Adrenal gland (tissue), 12 donors: ENCODE results near the gene STYXL2. TPM values are rescaled to one million over a fixed set of nuclear protein-coding genes. Genes with fewer than 3 reads are reported as not detected.
A peak's percentile ranks its signal among the peaks of the same experiment; 100 is the strongest.

Source experiments
- DNase-seq, 7 donors: peaks; one replicate each; pipeline ENCODE4 v3.0.0-alpha.2; 2019 to 2020
- H3K27ac ChIP-seq, 5 donors: fragments of 200-600 bp; sonication (generic) in 4 of 5; 1 replicate in 3 of 5; 2 replicates in 2 of 5; pipeline versions ENCODE4 v1.5.1 to v1.8.0; 2016 to 2020; ENCODE audit warnings: mild to moderate bottlenecking in 1 of 5
- H3K27me3 ChIP-seq: fragments of 200-600 bp; 2 replicates; pipeline ENCODE4 v1.8.0; 2021
- H3K36me3 ChIP-seq, 2 donors: fragments of 200-600 bp; replicated peaks in 1 of 2; 1 replicate in 1 of 2; 2 replicates in 1 of 2; pipeline versions ENCODE4 v1.5.1 to v1.8.0; 2018 to 2022
- H3K4me1 ChIP-seq, 2 donors: fragments of 200-600 bp; replicated peaks in 1 of 2; 1 replicate in 1 of 2; 2 replicates in 1 of 2; pipeline versions ENCODE4 v1.5.1 to v1.8.0; 2018 to 2021
- H3K4me3 ChIP-seq, 4 donors: fragments of 200-600 bp; sonication (generic) in 3 of 4; one replicate each; pipeline ENCODE4 v1.5.1; 2016 to 2018
- H3K9me3 ChIP-seq, 3 donors: fragments of 200-600 bp; sonication (generic) in 1 of 3; replicated peaks in 1 of 3; 1 replicate in 2 of 3; 2 replicates in 1 of 3; pipeline versions ENCODE4 v1.5.1 to v1.8.0; 2016 to 2021
- CTCF ChIP-seq, 6 experiments: fragments of 450-650 bp in 4 of 6; fragments of 200-600 bp in 2 of 6; sonication (generic) in 1 of 6; IDR thresholded peaks; 1 replicate in 5 of 6; 2 replicates in 1 of 6; pipeline versions ENCODE4 v1.5.1 to v1.8.0; 2016 to 2021; ENCODE audit warnings: antibody characterized with exemption in 6 of 6, mild to moderate bottlenecking in 2 of 6, moderate library complexity in 1 of 6
- POLR2A ChIP-seq, 2 donors: fragments of 450-650 bp; IDR thresholded peaks; one replicate each; pipeline ENCODE4 v1.6.1; 2017; ENCODE audit warnings: antibody characterized with exemption in 2 of 2, mild to moderate bottlenecking in 2 of 2, moderate library complexity in 1 of 2
- WGBS, 4 donors: extraction: QIAGEN DNeasy Blood & Tissue Kit in 2 of 4; methylation state at CpG; one replicate each; pipeline versions ENCODE4 v1.1.5 to v1.1.7; 2013 to 2017; 5-methylcytosine and 5-hydroxymethylcytosine counted together
- intact Hi-C, 2 donors: fragments of 100-400 bp; cut with DNase I; formaldehyde crosslinking; loops; one replicate each; pipeline versions ENCODE4 v1.14.1 to v1.15.0; 2022 to 2023
- polyA plus RNA-seq, 3 donors: library from polyadenylated mRNA; stranded (reverse); fragments of 200-250 nt in 2 of 3; fragments of 350-450 nt in 1 of 3; fragmentation: Illumina TruSeq in 1 of 3; extraction: RNeasy Lipid Tissue Mini Kit (QIAGEN cat#74804) in 1 of 3; gene quantifications; one replicate each; pipeline ENCODE4 v1.2.3, GENCODE V29; 2013 to 2014
- total RNA-seq, 9 donors: library from RNA; depleted of rRNA in 4 of 9; stranded (reverse); fragments of >200 nt in 4 of 9; fragments of 120-200 nt in 1 of 9; fragmentation: NEBNext Ultra II Directional in 1 of 9; extraction: Animal tissue kit (Norgen Biotek cat#: 25700) in 1 of 9; gene quantifications; one replicate each; pipeline versions ENCODE4 v1.1.0 to v1.2.4, GENCODE V29; 2013 to 2023
- donor health status: healthy with polysubstance abuse.
- donor health status: Bipolar disorder and iron deficiency.
- donor health status: DM: yes; HTN: yes; CAD: no.
- donor health status: DM: no; HTN: no; CAD: no.
- donor health status: DM: no; HTN: no; CAD: no.
- donor health status: DM: yes; HTN: yes; CAD: no.

The STYXL2 gene
- total and polyA plus RNA-seq, 12 donors = 0.08 to 1.3 (median 0.55) TPM; not detected in 1

GRCh38 chr1:167132301-167133010, 38.6 kb downstream of the STYXL2 start:
- intact Hi-C loops = no loop called here
- no peaks in the 10 kb centered on the region for H3K9me3 ChIP-seq
- WGBS, 4 donors = 77% methylated on average over 8 of the region's 8 CpGs
- no peaks in the 10 kb centered on the region for H3K27me3 ChIP-seq
- H3K27ac ChIP-seq = no peak overlapping the region
- H3K36me3 ChIP-seq = no peaks in the 10 kb centered on the region
- H3K4me3 ChIP-seq = no peak overlapping the region
- H3K4me1 ChIP-seq = no peaks in the 10 kb centered on the region
- TF ChIP-seq CTCF (IDR thresholded peaks at IDR 0.05) = no peak
- TF ChIP-seq POLR2A (IDR thresholded peaks at IDR 0.05) = no peak
- no peak for DNase-seq

DNA sequence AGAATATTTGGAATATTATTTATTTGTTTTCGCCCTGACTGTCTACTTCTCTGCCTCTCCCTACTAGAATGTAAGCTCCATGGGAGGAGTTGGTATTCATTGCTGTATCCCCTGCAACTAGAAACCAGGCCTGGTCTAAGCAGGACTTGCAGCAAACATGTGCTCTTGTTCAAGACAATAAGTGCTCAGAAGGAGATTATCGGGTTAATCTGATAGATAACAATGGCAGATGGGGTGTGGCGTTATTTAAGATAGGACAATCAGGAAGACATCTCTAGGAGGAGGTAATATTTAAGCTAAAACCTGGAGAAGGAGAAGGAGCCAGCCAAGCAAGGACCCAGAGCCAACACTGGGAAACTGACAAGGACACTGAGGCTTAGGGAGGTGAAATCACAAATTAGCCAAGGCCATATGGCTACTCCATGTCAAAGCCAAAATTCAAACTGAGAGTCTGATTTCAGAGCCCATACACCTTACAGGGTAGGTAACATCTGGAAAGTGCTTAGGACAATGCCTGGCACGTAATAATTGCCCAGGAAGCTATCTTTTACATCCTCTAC, 41.5 kb downstream of the STYXL2 start:
- H3K4me1 ChIP-seq = no peaks in the 10 kb centered on the region
- DNase-seq = no peak
- no peaks in the 10 kb centered on the region for H3K36me3 ChIP-seq
- no peak for TF ChIP-seq POLR2A (IDR thresholded peaks at IDR 0.05)
- no peak for TF ChIP-seq CTCF (IDR thresholded peaks at IDR 0.05)
- intact Hi-C loops = no loop called here
- H3K27me3 ChIP-seq = no peaks in the 10 kb centered on the region
- 48 to 81% (median 60%) methylated on average over 4 of the region's 4 CpGs for WGBS, 4 donors
- no peaks in the 10 kb centered on the region for H3K9me3 ChIP-seq
- no peak overlapping the region for H3K4me3 ChIP-seq
- H3K27ac ChIP-seq = peak overlapping the region in 1 of 5 donors; percentile 38

DNA sequence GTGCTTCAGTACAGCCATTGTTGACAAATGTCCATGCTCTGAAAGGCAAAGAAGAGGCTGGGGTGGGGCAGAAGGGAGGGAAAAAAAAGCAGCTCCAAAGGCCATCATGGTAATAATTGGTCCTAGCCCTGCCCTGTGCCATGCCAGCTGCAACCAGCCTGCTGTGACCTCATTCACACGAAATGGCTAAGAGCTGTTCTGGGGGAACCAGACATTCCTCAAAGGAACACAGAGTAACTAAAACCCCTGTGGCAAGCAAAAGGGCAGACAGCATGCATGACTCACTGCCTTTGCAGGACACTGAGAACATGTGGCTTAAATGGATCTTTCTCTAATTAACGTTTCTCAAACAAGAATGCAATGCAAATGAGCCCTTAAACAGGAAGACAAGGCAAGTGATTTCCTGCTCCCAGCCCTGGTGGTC, 42.3 kb downstream of the STYXL2 start:
- DNase-seq = peak in 3 of 7 donors; percentile 22 to 83 (median 26)
- TF ChIP-seq CTCF (IDR thresholded peaks at IDR 0.05) (no peak), POLR2A (IDR thresholded peaks at IDR 0.05) (no peak)
- no peaks in the 10 kb centered on the region for H3K27me3 ChIP-seq
- H3K27ac ChIP-seq = peak overlapping the region in 1 of 5 donors; percentile 41
- intact Hi-C loops = no loop called here
- no peaks in the 10 kb centered on the region for H3K36me3 ChIP-seq
- H3K4me3 ChIP-seq = no peak overlapping the region
- H3K9me3 ChIP-seq = no peaks in the 10 kb centered on the region
- no peaks in the 10 kb centered on the region for H3K4me1 ChIP-seq
- 20 to 41% (median 25%) methylated on average over 2 of the region's 2 CpGs for WGBS, 4 donors

DNA sequence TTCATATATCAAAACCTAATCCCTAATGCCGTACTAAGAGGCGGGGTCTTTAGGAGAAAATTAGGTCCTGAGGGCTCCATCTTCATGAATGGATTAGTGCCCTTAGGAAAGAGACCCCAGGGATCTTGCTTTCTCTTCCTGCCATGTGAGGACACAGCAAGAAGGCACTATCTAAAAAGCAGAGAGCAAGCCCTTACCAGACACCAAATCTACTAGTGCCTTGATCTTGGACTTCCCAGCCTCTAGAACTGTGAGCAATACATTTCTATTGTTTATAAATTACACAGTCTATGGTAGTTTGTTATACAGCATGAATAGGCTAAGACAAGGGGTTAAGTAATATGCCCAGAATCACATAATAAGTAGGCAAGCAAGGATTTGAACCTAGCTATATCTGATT, 42.9 kb downstream of the STYXL2 start:
- WGBS, 4 donors = 42 to 72% (median 47%) methylated on average over 2 of the region's 2 CpGs
- intact Hi-C loops = no loop called here
- TF ChIP-seq CTCF (IDR thresholded peaks at IDR 0.05) (no peak), POLR2A (IDR thresholded peaks at IDR 0.05) (no peak)
- Histone ChIP-seq H3K36me3 (no peaks in the 10 kb centered on the region), H3K9me3 (no peaks in the 10 kb centered on the region), H3K27ac (peak overlapping the region in 1 of 5 donors; percentile 41), H3K4me3 (no peak overlapping the region), H3K27me3 (no peaks in the 10 kb centered on the region), H3K4me1 (no peaks in the 10 kb centered on the region)
- DNase-seq = no peak
